AG10803 (cell line): ENCODE results near the gene LRP1-AS.

Experiments used
- DNase-seq: peaks from one replicate; pipeline ENCODE4 v3.0.0; 2010; ENCODE audit warnings: low read depth
- H3K4me3 ChIP-seq: 2 replicates; pipeline ENCODE4 v1.5.1; 2011; ENCODE audit warnings: mild to moderate bottlenecking, low read length, control low read depth
- TF ChIP-seq, protein P1 (sequence below): conservative IDR thresholded peaks from 2 replicates; pipeline ENCODE4 v1.5.1; 2011; ENCODE audit warnings: mild to moderate bottlenecking, low read length, control low read depth, inconsistent platforms

LRP1-AS gene

DNA sequence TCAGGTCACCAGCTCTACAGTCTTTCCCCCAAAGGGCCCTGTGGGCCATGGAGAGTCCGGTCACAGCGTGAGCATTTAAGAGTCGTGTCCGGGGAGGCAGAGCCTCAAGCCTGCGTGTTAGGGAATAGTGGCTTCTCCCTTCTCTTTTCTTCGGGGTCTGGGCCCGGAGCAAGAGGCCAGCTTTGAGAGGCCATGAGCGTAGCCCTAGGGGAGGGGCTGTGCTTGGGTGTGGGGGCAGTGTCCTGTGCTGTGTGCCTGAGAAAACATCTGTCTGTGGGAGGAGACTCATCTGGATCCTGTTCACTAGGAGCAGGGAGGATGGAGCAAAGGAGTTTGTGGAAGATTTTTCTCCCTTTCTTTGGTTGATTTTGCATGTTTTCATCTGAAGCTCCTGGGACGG lies 5.3 kb downstream of the LRP1-AS start:
- TF ChIP-seq, protein P1, sequence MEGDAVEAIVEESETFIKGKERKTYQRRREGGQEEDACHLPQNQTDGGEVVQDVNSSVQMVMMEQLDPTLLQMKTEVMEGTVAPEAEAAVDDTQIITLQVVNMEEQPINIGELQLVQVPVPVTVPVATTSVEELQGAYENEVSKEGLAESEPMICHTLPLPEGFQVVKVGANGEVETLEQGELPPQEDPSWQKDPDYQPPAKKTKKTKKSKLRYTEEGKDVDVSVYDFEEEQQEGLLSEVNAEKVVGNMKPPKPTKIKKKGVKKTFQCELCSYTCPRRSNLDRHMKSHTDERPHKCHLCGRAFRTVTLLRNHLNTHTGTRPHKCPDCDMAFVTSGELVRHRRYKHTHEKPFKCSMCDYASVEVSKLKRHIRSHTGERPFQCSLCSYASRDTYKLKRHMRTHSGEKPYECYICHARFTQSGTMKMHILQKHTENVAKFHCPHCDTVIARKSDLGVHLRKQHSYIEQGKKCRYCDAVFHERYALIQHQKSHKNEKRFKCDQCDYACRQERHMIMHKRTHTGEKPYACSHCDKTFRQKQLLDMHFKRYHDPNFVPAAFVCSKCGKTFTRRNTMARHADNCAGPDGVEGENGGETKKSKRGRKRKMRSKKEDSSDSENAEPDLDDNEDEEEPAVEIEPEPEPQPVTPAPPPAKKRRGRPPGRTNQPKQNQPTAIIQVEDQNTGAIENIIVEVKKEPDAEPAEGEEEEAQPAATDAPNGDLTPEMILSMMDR, result no peak
- DNase-seq, result no peak
- H3K4me3 ChIP-seq, result no peak overlapping the region

- no peak for DNase-seq
- H3K4me3 ChIP-seq, result no peak overlapping the region
- TF ChIP-seq, protein P1, result no peak
Observed at GRCh38 chr12:57141249-57141648, 6.2 kb downstream of the LRP1-AS start.

GRCh38 chr12:57139796-57140649 lies 7.4 kb downstream of the LRP1-AS start:
- TF ChIP-seq, protein P1, result no peak
- DNase-seq, result no peak
- H3K4me3 ChIP-seq, result no peak overlapping the region

DNA sequence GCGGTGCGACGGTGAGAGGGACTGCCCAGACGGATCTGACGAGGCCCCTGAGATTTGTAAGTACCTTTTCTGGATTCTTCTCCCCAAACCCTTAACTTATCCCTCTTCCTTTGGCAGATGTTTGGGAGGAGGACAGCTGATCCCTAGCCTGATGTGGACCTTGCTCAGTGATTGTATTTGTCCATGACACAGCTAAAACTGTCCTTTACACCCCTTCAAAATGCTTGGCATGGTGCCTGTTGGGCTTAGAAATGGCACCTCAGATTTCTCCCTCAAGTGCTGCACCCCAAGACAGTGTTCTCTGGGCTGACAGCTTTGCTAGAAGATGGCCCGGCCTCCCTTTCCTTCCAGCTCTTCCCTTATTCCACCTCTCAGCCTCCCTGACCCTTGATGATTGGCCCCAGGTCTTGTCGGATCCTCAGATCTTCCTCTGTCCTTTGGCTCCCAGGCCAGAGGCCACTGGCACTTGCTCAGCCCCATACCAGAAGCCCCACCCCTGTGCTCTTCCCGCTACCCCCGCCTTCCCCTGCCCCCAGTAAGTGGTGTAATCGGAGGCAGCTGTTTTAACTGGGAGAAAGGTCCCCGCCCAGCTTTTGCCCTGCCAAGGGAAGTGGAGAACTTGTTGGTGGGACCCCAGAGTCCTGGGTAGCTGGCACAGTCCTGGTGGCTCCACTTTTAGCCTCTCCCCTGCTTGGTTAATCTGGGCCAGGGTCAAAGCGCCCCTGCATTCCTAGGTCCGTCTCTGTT lies 8.7 kb downstream of the LRP1-AS start:
- DNase-seq, result peak; percentile 76
- no peak overlapping the region; the same call in 1 of the 2 replicates for H3K4me3 ChIP-seq
- TF ChIP-seq, protein P1, result no peak

- peak; percentile 92 for DNase-seq
- TF ChIP-seq, protein P1, result no peak
- peak overlapping the region; percentile 58 for H3K4me3 ChIP-seq
Observed at GRCh38 chr12:57135527-57136326, 11.7 kb downstream of the LRP1-AS start.

- DNase-seq, result no peak
- peak overlapping the region; percentile 58 for H3K4me3 ChIP-seq
- TF ChIP-seq, protein P1, result no peak
Observed at GRCh38 chr12:57134949-57135348, 12.5 kb downstream of the LRP1-AS start.
